Panc1 (cell line): ENCODE measurements around the gene KLF17.

Experiments used
- CTCF ChIP-seq: fragments of 450-650 bp; IDR thresholded peaks from 2 replicates; pipeline ENCODE4 v1.5.1; 2017; ENCODE audit warnings: mild to moderate bottlenecking
- POLR2AphosphoS5 ChIP-seq: IDR thresholded peaks from 2 replicates; pipeline ENCODE4 v1.6.1; 2012; ENCODE audit warnings: mild to moderate bottlenecking, low read depth, low read length, moderate library complexity
- TCF7L2 ChIP-seq: IDR thresholded peaks from 2 replicates; pipeline ENCODE4 v1.6.1; 2011; ENCODE audit warnings: mild to moderate bottlenecking, low read depth, low read length, inconsistent platforms

DNA sequence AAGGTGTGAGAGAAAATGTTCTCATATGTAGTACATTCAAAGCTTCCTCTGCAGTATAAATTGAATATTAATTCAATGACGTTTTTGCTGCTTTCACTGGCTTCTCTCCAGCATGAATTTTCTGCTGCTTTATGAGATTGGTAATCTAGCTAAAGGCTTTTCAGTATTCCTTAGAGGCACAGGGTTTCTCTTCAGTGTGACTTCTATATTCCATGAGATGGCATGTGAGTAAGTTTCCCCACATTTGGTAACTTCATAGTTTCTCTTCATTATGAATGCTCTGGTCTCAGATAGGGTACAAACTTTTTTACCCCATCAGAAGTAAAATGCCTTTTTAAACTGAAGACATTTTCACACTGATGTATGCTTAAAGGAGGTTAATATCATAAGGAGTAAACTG, 33.2 kb downstream of the KLF17 start:
- TF ChIP-seq CTCF = no peak
- TF ChIP-seq TCF7L2 = no peak
- no peak for TF ChIP-seq POLR2AphosphoS5
